ENCODE results near the gene RTEL1.

Gene RTEL1

GRCh38 chr20:63705232-63706026 lies 47.3 kb downstream of the RTEL1 start:
- no peak overlapping the region for H3K4me3 ChIP-seq (replicated peaks; ENCODE audit: low read depth, low read length)
- TF ChIP-seq, protein P1, sequence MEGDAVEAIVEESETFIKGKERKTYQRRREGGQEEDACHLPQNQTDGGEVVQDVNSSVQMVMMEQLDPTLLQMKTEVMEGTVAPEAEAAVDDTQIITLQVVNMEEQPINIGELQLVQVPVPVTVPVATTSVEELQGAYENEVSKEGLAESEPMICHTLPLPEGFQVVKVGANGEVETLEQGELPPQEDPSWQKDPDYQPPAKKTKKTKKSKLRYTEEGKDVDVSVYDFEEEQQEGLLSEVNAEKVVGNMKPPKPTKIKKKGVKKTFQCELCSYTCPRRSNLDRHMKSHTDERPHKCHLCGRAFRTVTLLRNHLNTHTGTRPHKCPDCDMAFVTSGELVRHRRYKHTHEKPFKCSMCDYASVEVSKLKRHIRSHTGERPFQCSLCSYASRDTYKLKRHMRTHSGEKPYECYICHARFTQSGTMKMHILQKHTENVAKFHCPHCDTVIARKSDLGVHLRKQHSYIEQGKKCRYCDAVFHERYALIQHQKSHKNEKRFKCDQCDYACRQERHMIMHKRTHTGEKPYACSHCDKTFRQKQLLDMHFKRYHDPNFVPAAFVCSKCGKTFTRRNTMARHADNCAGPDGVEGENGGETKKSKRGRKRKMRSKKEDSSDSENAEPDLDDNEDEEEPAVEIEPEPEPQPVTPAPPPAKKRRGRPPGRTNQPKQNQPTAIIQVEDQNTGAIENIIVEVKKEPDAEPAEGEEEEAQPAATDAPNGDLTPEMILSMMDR (IDR thresholded peaks at IDR 0.05; ENCODE audit: low read length, missing control alignments), result no peak
- DNase-seq (ENCODE audit: low read depth), result no peak

- peak overlapping the region; percentile 74 for H3K4me3 ChIP-seq (replicated peaks; ENCODE audit: low read depth, low read length)
- TF ChIP-seq, protein P1 (IDR thresholded peaks at IDR 0.05; ENCODE audit: low read length, missing control alignments), result no peak
- DNase-seq (ENCODE audit: low read depth), result no peak
Observed at GRCh38 chr20:63706027-63706695, 48.0 kb downstream of the RTEL1 start.

DNA sequence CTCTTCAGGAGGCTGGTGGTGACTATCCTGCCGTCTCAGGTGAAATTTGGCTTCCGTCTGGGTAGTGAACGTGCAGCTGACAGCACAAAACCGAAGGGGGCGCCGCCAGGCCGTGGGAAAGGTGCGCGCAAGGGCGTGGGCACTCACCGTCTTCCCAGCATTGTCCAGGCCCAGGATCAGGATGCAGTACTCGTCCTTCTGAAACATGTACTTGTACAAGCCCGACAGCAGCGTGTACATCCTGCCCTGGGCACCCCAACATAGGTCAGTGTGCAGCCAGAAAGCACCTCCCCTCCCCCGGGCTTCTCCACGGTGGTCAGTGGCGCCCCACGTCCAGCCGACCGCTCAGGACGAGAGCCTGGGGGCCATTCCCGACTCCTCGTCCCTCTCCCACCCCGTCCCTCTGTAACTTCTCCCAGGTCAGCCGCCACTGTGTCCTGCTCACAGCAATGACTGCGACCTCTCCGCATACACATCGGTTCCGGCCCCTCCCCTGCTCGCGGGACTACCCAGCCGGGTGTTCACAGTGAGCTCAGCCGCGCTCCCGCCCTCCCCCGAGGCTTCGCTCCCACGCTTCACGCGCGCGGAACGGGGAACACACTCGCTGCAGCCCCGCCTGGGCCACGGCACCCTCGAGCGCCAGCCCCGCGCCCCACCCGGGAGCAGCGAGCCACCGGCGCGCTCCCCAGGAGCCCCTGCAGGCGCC lies 48.9 kb downstream of the RTEL1 start:
- DNase-seq (ENCODE audit: low read depth), result peak; percentile 47
- H3K4me3 ChIP-seq (replicated peaks; ENCODE audit: low read depth, low read length), result peak overlapping the region; percentile 74
- TF ChIP-seq, protein P1 (IDR thresholded peaks at IDR 0.05; ENCODE audit: low read length, missing control alignments), result peak; percentile 31

GRCh38 chr20:63707558-63708300 lies 49.6 kb downstream of the RTEL1 start, which contains the start of the genes ARFRP1 and ZGPAT:
Gene ARFRP1, minus strand, starts transcription at chr20:63707976. Its CDS starts 885 bp downstream, at chr20:63707091.
Gene ZGPAT, plus strand, starts transcription at chr20:63708039. Its CDS starts 542 bp downstream, at chr20:63708581.
- TF ChIP-seq, protein P1 (IDR thresholded peaks at IDR 0.05; ENCODE audit: low read length, missing control alignments), result no peak
- DNase-seq (ENCODE audit: low read depth), result peak; percentile 79
- H3K4me3 ChIP-seq (replicated peaks; ENCODE audit: low read depth, low read length), result peak within 1 kb of the TSS; percentile 74

DNA sequence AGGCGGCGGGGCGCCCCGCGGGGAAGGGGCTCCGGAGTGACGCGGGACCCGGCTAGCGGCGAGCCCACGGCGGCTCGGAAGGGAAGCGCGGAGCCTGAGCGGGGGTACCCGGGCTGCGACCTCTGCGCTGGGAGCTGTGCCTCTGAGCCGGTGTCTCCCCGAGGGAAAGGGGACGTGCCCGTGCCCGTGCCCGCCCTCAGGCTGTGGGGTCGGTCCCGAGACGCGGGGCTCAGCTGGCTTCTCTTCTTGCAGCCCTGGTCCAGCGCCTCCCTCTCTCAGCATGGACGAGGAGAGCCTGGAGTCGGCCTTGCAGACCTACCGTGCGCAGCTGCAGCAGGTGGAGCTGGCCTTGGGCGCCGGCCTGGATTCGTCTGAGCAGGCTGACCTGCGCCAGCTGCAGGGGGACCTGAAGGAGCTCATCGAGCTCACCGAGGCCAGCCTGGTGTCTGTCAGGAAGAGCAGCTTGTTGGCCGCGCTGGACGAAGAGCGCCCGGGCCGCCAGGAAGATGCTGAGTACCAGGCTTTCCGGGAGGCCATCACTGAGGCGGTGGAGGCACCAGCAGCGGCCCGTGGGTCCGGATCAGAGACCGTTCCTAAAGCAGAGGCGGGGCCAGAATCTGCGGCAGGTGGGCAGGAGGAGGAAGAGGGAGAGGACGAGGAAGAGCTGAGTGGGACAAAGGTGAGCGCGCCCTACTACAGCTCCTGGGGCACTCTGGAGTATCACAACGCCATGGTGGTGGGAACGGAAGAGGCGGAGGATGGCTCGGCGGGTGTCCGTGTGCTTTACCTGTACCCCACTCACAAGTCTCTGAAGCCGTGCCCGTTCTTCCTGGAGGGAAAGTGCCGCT lies 50.4 kb downstream of the RTEL1 start:
- DNase-seq (ENCODE audit: low read depth), result no peak
- H3K4me3 ChIP-seq (replicated peaks; ENCODE audit: low read depth, low read length), result peak overlapping the region; percentile 74
- TF ChIP-seq, protein P1 (IDR thresholded peaks at IDR 0.05; ENCODE audit: low read length, missing control alignments), result no peak
